ENCODE data around the gene PHF2.
"Not testable (repeated sequence)": the region's sequence is repeated elsewhere in the genome, so short reads cannot be mapped to it uniquely, and the experiment has no call there.

The PHF2 gene

DNA sequence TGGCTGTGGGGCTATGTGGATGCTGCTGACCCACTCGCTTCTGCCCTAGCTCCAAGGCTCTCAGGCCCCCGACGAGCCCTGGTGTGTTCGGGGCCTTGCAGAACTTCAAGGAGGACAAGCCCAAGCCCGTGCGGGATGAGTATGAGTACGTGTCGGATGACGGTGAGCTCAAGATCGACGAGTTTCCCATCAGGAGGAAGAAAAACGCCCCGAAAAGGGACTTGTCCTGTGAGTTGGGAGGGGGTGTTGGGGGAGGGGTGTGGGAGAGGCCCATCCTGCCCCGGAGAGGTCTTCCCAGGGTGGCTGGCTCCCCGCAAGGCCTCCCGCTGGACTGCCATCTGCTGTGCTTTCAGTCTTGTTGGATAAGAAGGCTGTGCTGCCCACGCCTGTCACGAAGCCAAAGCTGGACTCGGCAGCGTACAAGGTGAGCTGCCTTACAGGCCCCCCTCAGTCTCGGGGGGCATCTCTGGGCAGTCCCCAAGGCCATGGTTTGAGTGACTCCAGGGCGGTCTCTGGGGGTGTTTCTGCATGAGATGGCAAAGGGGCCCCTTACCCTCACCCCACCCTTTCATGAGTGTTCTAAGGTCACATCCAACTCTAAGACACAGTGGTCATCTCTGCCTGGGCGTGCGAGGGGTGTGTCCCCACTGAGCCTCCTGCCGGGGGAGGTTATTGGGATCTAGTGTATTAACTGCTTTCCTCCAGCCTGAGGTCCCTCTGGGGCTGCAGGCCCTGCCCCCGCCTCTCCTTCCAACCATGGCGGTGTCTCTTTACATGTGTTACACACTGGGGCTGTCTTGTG, 89.5 kb downstream of the PHF2 start:
- no peak for DNase-seq (ENCODE audit: low spot score)

DNA sequence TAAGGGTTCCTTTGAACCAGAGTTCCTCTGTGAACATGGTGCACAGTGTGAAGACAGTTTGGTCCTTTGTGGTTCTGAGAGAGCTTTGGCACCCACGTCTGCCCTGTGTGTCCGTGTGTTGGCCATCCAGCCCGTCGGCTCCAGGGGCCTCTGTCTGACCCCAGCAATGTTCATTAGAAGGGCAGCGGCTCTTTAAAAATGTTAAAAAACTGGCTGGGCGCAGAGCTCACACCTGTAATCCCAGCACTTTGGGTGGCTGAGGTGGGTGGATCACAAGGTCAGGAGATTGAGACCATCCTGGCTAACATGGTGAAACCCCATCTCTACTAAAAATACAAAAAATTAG, 90.0 kb downstream of the PHF2 start:
- not testable (repeated sequence) for DNase-seq (ENCODE audit: low spot score)

DNA sequence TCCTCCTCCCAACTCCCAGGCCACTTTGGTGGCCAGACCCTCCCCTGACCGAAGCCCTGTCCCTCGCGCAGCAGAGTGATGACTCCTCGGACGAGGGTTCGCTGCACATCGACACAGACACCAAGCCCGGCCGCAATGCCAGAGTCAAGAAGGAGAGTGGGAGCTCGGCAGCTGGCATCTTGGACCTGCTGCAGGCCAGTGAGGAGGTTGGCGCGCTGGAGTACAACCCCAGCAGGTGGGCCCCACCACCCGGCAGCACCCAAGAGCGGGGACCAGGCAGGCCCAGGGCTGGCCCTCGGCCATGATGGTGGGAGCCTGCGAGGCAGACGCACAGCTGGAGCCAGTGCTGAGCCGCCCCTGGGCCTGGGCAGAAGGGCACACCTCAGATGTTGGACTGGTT, 90.6 kb downstream of the PHF2 start:
- DNase-seq (ENCODE audit: low spot score) = no peak

DNA sequence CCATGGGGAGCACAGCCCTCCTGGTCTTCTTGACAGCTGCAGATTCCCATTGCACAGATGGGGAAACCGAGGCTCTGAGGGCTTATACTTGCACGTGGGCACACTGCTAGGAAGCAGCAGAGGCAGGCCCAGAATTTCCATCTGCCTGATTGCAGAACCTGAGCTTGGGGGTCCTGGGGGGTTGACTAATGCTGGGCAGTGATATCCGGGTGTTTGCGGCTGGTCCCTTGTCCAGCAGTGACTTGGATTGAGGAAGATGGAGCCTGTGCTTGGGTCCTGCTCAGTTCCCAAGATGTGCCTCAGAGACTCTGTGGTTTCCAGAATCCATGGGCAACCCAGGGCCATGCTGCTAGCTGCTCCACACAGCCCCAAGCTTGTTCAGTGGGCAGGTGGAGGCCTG, 91.2 kb downstream of the PHF2 start:
- DNase-seq (ENCODE audit: low spot score) = no peak

DNA sequence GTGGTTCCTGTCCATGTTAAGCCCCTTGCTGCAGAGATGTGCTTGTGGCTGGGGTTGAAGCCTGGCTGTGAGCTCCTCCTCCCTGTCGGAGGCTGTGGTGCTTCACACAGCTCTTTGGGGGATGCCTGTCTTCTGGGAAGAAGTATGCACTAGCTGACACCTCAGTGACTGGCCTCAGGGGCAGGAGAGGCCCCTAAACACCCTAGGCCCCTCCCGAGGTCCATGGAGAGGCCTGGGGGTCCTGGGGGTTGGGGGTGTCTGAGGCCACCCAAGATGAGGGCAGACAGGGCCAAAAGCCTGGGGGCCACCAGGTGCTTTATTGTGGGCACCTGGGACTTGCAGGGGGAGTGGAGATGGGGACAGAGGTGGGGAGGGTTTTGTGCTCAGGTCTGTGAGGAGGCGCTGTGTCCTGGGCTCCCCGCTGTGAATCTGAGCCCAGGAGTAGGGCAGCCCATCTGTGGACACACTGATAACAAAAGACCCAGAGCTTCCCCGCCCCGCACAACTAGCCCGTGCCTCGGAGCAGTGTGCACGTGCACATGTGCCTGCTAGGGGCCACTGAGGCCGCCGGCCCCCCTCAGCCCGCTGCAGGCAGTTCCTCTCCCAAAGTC, 92.0 kb downstream of the PHF2 start:
- no peak for DNase-seq (ENCODE audit: low spot score)

DNA sequence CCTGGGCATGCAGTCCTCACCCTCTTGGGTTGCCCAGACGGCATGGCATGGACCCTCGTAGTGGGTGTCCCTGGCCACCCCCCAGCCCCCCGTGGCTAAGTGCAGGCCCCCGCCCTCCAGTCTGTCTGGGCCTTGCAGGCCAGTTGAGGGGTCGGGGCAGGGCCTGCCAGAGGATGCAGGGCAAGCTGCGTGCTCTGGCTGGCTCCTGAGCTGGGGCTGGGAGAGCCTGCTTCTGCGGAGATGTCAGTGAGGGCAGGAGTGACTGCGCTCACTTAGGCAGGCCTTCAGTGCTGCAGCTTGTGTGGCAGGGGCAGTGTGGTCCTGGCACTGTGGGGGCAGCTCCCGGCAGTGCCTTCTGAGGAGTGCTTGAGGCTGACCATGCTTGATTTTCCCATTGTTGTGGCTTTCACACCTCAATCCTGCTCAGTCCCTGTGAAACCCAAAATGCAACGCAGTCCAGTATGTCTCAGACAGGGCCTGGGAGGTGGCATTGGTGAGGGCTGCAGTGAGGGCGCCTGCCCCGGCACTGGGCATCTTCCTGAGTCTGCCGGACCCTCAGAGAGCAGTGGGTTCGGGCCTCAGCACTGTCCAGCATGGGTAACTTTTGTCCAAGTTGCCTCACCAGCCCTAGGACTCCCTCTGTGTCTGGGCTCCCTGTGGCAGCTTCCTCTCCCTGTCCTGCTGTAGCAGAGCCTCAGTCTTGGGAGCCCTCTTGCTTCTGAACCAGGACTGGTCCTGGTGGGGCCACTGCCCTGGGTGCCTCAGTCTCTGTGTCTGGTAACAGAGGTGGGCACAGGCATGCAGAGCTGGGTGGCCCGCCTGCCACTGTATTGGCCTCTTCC, 93.0 kb downstream of the PHF2 start:
- DNase-seq (ENCODE audit: low spot score) = peak; percentile 37

DNA sequence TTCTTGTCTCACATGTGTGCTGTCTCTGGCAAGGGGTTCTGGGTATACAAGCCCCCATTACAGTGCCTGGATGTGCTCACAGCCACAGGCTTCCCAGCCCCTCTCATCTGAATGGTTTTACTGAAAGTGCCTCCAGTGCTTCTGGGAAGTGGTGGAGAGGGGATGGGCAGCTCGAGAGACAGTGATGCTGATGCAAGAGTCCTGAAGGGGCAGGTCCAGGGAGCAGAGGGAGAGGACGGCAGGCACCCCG, 93.5 kb downstream of the PHF2 start:
- no peak for DNase-seq (ENCODE audit: low spot score)

DNA sequence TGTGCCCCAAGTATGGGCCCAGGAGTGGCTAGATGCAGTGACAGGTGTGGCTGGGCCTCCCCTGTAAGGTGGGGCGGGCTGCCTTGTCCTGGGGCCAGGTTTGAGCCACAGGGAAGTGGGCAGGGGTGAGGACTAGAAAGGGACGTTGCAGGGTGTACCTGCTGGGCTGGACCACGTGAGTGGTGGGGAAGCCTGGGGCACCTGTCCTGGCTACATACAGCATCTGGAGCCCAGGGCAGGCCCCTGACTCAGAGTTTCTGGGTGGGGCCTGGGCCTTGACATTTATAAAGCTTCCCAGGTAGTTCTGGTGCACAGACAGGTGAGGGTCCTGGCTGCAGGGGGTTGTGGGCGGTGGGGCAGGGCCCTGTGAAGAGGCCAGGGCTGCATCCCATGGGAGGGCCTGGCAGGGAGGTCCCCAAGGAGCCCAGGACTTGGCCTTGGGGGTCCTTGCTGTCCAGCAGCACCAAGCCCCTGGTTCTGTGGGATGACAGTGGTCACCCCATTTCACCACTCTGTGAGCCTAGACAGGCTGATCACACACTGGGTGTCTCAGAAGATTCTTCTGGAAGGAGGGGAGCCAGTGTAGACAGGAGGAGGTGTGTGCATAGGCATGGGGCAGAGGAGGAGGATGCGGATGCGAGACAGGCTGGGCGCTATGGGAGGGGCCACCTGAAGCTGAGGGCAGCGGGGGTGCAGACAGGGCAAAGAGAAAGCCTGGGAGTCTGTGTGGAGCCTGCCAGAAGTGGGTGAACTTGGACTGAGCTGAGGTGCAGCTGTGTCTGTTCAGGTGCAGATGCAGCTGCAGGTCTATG, 94.0 kb downstream of the PHF2 start:
- DNase-seq (ENCODE audit: low spot score) = peak; percentile 52

DNA sequence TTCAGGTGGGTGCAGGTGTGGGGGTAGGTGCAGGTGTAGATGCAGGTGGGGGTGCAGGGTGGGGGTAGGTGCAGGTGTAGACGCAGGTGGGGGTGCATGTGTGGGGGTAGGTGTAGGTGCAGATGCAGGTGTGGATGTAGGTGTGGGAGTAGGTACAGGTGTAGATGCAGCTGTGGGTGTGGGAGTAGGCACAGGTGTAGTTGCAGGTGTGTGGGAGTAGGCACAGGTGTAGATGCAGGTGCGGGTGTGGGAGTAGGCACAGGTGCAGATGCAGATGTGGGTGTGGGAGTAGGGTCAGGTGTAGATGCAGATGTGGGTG, 94.6 kb downstream of the PHF2 start:
- DNase-seq (ENCODE audit: low spot score) = no peak

DNA sequence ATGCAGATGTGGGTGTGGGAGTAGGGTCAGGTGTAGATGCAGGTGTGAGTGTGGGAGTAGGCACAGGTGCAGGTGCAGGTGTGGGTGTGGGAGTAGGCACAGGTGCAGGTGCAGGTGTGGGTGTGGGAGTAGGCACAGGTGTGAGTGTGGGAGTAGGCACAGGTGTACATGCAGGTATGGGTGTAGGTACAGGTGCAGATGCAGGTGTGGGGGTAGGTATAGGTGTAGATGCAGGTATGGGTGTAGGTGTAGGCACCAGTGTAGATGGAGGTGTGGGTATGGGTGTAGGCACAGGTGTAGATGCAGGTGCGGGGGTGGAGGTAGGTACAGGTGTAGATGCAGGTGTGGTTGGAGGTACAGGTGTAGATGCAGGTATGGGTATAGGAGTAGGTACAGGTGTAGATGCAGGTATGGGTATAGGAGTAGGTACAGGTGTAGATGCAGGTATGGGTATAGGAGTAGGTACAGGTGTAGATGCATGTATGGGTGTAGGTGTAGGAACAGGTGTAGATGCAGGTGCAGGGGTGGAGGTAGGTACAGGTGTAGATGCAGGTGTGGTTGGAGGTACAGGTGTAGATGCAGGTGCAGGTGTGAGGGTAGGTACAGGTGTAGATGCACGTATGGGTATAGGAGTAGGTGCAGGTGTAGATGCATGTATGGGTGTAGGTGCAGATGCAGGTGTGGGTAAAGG, 96.1 kb downstream of the PHF2 start:
- not testable (repeated sequence) for DNase-seq (ENCODE audit: low spot score)

DNA sequence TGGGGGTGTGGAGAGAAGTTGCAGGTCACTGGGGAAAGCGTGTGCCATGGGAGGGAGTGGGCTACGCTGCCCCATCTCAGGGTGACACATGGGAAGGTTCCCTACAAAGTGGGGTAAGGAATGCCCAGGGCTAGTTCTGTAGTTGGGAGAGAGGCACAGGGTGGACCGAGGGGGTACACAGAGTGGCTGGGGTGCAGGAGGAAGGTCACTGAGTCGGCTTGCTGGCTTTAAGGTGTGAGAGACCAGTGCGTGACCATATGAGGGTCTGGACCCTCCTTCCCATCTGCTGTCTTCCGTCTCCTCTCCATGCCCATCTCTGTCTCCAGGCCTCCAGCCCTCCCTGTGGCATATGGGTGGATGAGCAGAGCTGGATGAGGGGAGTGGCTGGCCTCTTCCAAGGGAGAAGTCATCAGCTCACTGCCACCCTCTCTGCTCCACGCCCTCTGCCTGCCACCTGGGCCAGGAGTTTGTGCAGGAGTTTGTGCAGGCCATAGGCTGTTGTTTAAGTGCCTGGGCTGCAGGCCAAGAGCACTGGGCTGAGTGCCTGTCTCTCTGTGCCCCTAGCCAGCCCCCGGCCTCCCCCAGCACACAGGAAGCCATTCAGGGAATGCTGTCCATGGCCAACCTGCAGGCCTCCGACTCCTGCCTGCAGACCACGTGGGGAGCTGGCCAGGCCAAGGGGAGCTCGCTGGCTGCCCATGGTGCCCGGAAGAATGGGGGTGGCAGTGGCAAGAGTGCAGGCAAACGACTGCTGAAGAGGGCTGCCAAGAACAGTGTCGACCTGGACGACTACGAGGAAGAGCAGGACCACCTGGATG, 96.8 kb downstream of the PHF2 start:
- peak; percentile 65 for DNase-seq (ENCODE audit: low spot score)

DNA sequence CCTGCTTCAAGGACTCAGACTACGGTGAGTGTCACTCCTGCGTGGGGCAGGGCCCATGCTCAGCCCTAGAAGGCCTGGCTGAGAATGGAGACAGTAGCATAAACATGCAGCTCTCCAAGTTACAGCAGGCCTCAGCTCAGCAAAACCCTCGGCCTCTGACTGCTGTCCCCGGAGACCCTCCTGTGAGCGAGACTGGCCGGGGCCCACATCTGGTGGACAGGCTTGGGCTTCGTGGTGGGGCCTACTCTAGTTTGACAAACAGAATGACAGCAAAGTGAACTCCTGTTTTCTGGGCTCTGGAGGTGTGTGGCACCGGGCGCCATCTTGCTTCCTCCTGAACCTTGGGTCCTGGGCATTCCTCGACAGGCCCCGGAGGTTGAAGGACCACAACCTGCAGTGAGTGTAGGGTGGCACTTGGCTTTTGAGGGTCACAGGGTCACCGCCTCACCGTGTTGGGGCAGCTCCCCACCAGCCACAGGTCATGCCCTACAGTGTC, 97.5 kb downstream of the PHF2 start:
- DNase-seq (ENCODE audit: low spot score) = no peak

DNA sequence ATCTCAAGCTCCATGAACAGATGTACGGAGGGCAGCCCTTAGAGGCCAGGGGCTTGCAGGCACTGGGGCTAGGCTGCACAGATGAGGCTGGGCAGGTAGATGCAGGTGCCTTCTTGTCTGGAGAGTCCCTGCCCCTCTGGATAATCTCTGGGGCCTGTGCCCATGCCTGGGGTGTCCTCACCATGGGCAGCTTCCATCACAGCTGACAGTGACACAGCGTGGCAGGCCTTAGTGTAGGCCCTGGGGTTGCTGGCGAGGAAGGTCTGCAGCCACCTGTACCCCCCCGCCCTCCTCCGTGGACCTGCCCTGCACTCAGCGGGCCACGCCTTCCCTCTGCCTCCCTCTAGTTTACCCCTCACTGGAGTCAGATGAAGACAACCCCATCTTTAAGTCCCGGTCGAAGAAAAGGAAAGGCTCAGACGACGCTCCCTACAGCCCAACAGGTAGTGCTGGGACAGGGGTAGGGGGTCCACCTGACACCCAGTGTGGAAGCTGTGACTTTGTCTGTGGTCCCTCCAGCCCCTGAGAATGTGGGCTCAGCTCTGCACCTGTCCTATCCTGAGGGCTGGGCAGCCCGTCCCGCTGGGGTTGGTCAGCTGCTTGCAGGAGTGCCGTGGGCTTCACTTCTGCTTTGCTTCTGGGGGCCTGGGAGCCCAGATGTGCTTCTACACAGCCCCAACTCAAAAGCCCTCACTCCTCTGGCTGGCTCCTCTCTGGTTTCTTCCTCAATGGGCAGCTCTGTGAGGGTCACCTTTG, 98.4 kb downstream of the PHF2 start:
- DNase-seq (ENCODE audit: low spot score) = no peak

DNA sequence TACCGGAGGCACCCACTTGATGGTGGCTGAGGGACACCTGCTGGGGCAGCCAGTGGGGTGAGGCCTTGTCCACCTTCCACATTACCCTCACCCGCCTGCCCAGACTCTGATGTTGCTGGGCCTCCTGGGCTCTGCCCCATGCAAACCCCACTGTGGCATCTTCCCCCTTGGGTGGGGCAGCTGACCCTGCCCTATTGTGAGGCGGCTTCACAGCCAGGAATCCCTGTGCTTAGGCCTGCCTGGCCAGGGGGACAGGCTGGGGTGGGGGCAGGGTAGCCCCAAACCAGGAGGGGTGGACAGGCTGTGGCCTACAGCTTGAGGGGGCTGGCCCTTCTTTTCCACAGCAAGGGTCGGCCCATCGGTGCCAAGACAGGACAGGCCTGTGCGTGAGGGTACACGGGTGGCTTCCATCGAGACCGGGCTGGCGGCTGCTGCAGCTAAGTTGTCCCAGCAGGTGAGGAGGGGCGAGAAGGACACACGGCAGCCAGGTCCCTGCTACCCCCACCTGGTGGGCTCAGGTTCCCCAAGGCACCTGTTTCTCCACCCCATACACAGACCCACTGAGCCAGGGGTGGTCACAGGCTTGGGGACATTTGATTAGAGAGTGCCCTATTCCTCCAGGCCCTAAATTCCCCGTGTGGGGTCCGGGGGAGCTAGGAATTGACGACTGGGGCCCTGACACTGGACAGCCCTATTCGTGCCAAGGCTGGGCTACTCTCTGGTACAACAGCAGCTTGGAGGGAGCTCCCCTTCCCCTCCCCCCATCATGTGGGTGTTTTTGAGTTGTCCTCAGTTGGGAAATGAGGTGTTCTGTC, 99.2 kb downstream of the PHF2 start:
- DNase-seq (ENCODE audit: low spot score) = no peak

DNA sequence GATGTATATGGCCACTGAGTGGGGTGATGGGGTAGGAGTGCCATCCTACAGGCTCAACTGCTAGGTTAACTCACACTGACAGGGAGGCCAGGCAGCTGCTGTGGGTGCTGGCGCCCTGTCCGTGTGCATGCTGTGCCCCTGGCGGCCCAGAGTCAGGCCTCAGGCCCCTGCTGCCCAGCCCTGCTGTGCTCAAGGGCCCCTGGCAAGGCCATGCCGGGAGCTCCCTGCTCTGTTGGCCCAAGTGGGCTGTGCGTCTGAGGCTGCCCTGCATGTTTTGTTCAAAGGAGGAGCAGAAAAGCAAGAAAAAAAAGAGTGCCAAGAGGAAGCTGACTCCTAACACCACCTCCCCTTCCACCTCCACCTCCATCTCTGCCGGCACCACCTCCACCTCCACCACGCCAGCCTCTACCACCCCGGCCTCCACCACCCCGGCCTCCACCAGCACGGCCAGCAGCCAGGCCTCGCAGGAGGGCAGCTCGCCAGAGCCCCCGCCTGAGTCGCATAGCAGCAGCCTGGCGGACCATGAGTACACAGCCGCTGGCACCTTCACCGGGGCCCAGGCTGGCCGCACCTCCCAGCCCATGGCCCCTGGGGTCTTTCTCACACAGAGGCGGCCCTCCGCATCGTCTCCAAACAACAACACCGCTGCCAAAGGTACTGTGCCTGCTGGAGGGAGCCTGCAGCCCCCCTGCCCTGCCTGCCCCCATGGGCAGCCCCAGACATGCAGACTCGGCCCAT, 100.1 kb downstream of the PHF2 start:
- DNase-seq (ENCODE audit: low spot score) = no peak

DNA sequence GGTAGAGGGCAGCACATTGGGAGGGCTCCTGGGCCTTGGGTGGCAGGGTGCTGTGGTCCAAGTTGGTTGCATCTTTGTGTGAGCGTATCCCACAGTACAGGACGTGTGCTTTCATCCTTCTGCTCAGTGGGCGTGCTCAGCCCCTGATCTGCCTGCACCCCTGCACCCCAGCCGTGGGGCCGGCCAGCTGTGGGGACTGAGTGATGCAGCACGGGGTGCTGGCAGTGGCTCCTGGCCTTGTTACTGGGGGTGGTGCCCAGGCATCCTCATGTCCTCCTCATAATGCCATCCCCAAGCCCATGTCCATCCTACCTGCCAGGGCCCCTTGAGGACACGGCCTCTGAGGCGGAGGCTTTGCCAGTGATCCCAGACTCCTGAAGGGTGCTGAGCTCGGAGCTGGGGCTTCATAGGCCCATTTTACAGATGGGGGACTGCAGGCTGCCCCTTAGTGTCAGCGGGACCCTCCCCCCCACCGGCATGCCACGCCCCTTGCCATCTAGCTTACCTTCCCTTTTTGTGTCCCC, 100.7 kb downstream of the PHF2 start:
- no peak for DNase-seq (ENCODE audit: low spot score)

DNA sequence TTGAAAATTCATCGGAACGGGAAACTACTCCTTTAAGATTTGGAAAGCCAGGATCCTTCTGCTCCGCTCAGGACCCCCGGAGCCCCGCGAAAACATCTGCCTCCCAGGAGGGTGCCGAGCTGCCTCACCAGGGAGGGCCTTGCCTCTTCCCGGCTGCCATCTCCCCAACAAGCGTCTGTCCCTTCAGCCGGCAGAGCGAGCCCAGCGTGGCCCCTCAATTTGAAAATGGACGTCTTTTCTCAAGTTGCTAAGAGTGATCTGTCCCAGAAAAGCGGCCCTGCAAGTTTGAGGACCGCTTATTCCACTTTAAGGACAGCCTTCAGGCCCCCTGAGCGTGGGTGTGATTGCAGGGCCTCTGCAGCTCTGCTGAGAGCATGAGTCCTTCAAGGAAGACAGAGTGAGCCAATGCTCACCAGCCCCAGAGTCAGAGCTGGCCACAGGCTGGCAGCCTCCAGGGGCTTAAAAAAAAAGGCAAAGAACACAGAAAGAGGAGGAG, 101.3 kb downstream of the PHF2 start:
- DNase-seq (ENCODE audit: low spot score) = no peak
